Measurements from ENCODE around the gene ALKBH5.

DNA sequence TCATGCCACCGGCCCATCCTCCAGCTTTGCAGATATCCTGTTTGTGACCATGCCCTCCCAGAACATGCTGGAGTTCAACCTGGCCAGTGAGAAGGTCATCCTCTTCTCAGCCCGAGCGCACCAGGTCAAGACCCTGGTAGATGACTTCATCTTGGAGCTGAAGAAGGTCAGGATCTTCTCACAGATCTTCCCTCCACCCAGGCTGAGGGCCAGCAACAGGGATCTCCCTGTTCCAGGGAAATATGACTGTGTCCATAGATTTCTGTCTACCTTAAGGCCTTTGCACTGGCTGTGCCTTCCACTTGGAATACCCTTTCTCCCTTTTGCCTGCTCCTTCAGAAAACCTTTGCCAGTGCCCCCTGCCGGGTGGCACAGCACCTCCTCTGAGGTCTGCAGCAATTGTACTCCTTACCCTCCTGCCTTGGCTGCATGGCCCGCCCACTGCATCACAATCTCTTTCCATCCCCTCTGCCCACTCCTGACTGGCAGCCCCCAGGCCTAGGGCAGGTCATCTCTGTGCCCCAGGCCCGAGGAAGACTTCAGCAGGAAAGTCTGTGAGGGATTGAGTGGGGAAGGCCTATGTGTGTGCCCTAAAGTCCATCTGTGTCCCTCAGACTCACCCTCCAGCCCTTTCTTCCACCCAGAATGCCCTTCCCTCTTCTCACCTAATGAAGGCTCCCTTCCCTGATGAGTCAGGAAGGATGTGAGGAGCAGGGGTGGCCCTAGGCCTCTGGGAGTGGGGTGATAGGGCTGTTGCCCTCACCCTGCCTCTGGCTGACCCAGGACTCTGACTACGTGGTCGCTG lies 27.3 kb upstream of the ALKBH5 start:
- no peak for TF ChIP-seq POLR2A (IDR thresholded peaks at IDR 0.05)
- no peak for TF ChIP-seq CTCF (IDR thresholded peaks at IDR 0.05)
